ENCODE results near the gene P3H3.
A peak's percentile ranks its signal among the peaks of the same experiment; 100 is the strongest.
"Not testable (repeated sequence)": the region's sequence is repeated elsewhere in the genome, so short reads cannot be mapped to it uniquely, and the experiment has no call there.

P3H3 gene

GRCh38 chr12:6846316-6846869, 18.2 kb downstream of the P3H3 start:
- no peak for DNase-seq (ENCODE audit: low read depth)

GRCh38 chr12:6847676-6848075, 19.5 kb downstream of the P3H3 start:
- DNase-seq (ENCODE audit: low read depth), result no peak

GRCh38 chr12:6849427-6849826, 21.2 kb downstream of the P3H3 start:
- DNase-seq (ENCODE audit: low read depth), result no peak

- no peak for DNase-seq (ENCODE audit: low read depth)
Observed at GRCh38 chr12:6849976-6850560, 21.9 kb downstream of the P3H3 start.

- no peak for DNase-seq (ENCODE audit: low read depth)
Observed at GRCh38 chr12:6850796-6851152, 22.6 kb downstream of the P3H3 start.

GRCh38 chr12:6851153-6851920, 23.1 kb downstream of the P3H3 start, which contains the start of gene CDCA3:
CDCA3 (minus strand) TSS chr12:6851286; CDS start chr12:6850952, 334 bp downstream.
- DNase-seq (ENCODE audit: low read depth), result peak; percentile 82

- peak; percentile 91 for DNase-seq (ENCODE audit: low read depth)
Observed at GRCh38 chr12:6851921-6852650, 23.9 kb downstream of the P3H3 start, which contains the start of gene USP5. USP5 (plus strand) TSS chr12:6852150; CDS start chr12:6852180, 30 bp downstream.

GRCh38 chr12:6852651-6853354, 24.6 kb downstream of the P3H3 start:
- DNase-seq (ENCODE audit: low read depth), result no peak

GRCh38 chr12:6853626-6854025, 25.4 kb downstream of the P3H3 start:
- DNase-seq (ENCODE audit: low read depth), result no peak

- no peak for DNase-seq (ENCODE audit: low read depth)
Observed at GRCh38 chr12:6854036-6854435, 25.8 kb downstream of the P3H3 start.

- DNase-seq (ENCODE audit: low read depth), result no peak
Observed at GRCh38 chr12:6855322-6855721, 27.1 kb downstream of the P3H3 start.

- no peak for DNase-seq (ENCODE audit: low read depth)
Observed at GRCh38 chr12:6858799-6859198, 30.6 kb downstream of the P3H3 start.

GRCh38 chr12:6860116-6860515, 31.9 kb downstream of the P3H3 start:
- DNase-seq (ENCODE audit: low read depth), result no peak

GRCh38 chr12:6860942-6861341, 32.7 kb downstream of the P3H3 start:
- no peak for DNase-seq (ENCODE audit: low read depth)

- DNase-seq (ENCODE audit: low read depth), result no peak
Observed at GRCh38 chr12:6861391-6861790, 33.2 kb downstream of the P3H3 start.

- DNase-seq (ENCODE audit: low read depth), result no peak
Observed at GRCh38 chr12:6863033-6863432, 34.8 kb downstream of the P3H3 start.

- no peak for DNase-seq (ENCODE audit: low read depth)
Observed at GRCh38 chr12:6863586-6864321, 35.5 kb downstream of the P3H3 start.

- not testable (repeated sequence) for DNase-seq (ENCODE audit: low read depth)
Observed at GRCh38 chr12:6865307-6865706, 37.1 kb downstream of the P3H3 start.

- no peak for DNase-seq (ENCODE audit: low read depth)
Observed at GRCh38 chr12:6866163-6866919, 38.1 kb downstream of the P3H3 start.

- no peak for DNase-seq (ENCODE audit: low read depth)
Observed at GRCh38 chr12:6866920-6867412, 38.8 kb downstream of the P3H3 start.

Data from stimulated activated CD8-positive, alpha-beta memory T cell treated with anti-CD3 and anti-CD28 coated beads, Interleukin-15, amount 100 ng/mL, for 1 hour (primary cell).